GM23338 (cell line): ENCODE results near the gene ST3GAL6.

ENCODE experiments used
- CREB1 ChIP-seq: fragments of 250-450 bp; sonication (Bioruptor Pico); IDR thresholded peaks from 2 replicates; pipeline ENCODE4 v1.5.0; 2020; ENCODE audit warnings: low read depth, mild to moderate bottlenecking, moderate library complexity
- CTCF ChIP-seq, 2 experiments: fragments of 200-600 bp in 1 of 2; sonication (generic) in 1 of 2; conservative IDR thresholded peaks; 2 replicates each; pipeline versions ENCODE4 v1.5.1 to v1.6.1; 2016 to 2017; ENCODE audit warnings: antibody characterized with exemption in 2 of 2, low read depth in 2 of 2, mild to moderate bottlenecking in 2 of 2, moderate library complexity in 1 of 2
- EZH2 ChIP-seq: fragments of 200-600 bp; sonication (generic); IDR thresholded peaks from one replicate; pipeline ENCODE4 v1.8.0; 2017; ENCODE audit warnings: antibody characterized with exemption, mild to moderate bottlenecking, low read depth; ENCODE audit not compliant: unreplicated experiment
- EZH2phosphoT487 ChIP-seq: fragments of 200-600 bp; sonication (generic); IDR thresholded peaks from one replicate; pipeline ENCODE4 v1.8.1; 2018; ENCODE audit warnings: antibody characterized with exemption; ENCODE audit not compliant: unreplicated experiment
- JUNB ChIP-seq: IDR thresholded peaks from one replicate; pipeline ENCODE4 v1.6.1; 2016; ENCODE audit warnings: antibody characterized with exemption; ENCODE audit not compliant: unreplicated experiment
- NANOG ChIP-seq: IDR thresholded peaks from 2 replicates; pipeline ENCODE4 v1.6.1; 2016; ENCODE audit warnings: antibody characterized with exemption, borderline replicate concordance
- POLR2AphosphoS5 ChIP-seq: IDR thresholded peaks from 2 replicates; pipeline ENCODE4 v1.6.1; 2016; ENCODE audit warnings: antibody characterized with exemption, low read depth
- REST ChIP-seq: IDR thresholded peaks from one replicate; pipeline ENCODE4 v1.6.1; 2018; ENCODE audit warnings: antibody characterized with exemption; ENCODE audit not compliant: unreplicated experiment
- STAT1 ChIP-seq: IDR thresholded peaks from one replicate; pipeline ENCODE4 v1.6.1; 2016; ENCODE audit warnings: antibody characterized with exemption; ENCODE audit not compliant: unreplicated experiment
- ZNF114 ChIP-seq: fragments of 250-450 bp; sonication (Bioruptor Pico); IDR thresholded peaks from 2 replicates; pipeline ENCODE4 v1.5.0; 2020; ENCODE audit warnings: mild to moderate bottlenecking, moderate library complexity
- ZNF462 ChIP-seq: fragments of 250-450 bp; sonication (Bioruptor Pico); IDR thresholded peaks from 2 replicates; pipeline ENCODE4 v1.5.0; 2020; ENCODE audit warnings: mild to moderate bottlenecking, moderate library complexity

- TF ChIP-seq REST (no peak), EZH2 (no peak), CTCF (conservative IDR thresholded peaks at IDR 0.05; ENCODE audit: low read depth in 2 of 2) (no peak), JUNB (no peak), POLR2AphosphoS5 (no peak), EZH2phosphoT487 (no peak), ZNF462 (CRISPR knock-in tag) (no peak), CREB1 (no peak), STAT1 (no peak), ZNF114 (no peak), NANOG (peak; percentile 40; the same call in 1 of the 2 replicates)
Measured at GRCh38 chr3:98722389-98722788, 40.8 kb upstream of the ST3GAL6 start.
